Medulla oblongata (tissue), 1 donor: ENCODE results near the gene UGT1A5.
"Not testable (repeated sequence)": the region's sequence is repeated elsewhere in the genome, so short reads cannot be mapped to it uniquely, and the experiment has no call there.

Experiments used
- DNase-seq: peaks from one replicate; pipeline ENCODE4 v3.0.0-alpha.2; 2015; ENCODE audit errors: extremely low spot score

Gene UGT1A5

DNA sequence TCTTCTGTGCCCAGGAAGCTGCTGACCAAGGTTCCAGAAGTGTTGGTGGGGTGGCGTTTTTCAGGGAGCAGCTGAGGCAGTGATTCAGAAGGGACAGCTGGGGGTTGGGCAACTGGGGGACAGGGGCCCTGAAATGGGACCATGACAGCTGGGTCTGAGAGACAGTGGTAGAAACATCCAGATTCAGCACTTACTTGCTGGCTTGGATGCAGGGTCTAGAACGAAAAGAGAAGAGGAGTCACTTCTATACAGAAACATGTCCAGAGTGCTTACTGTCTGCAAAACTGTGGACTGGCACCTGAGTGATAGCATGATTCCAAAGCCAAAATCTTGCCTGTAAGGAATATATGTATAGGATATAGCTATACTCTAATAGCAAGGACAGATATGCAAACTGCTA lies 33.1 kb downstream of the UGT1A5 start:
- not testable (repeated sequence) for DNase-seq

DNA sequence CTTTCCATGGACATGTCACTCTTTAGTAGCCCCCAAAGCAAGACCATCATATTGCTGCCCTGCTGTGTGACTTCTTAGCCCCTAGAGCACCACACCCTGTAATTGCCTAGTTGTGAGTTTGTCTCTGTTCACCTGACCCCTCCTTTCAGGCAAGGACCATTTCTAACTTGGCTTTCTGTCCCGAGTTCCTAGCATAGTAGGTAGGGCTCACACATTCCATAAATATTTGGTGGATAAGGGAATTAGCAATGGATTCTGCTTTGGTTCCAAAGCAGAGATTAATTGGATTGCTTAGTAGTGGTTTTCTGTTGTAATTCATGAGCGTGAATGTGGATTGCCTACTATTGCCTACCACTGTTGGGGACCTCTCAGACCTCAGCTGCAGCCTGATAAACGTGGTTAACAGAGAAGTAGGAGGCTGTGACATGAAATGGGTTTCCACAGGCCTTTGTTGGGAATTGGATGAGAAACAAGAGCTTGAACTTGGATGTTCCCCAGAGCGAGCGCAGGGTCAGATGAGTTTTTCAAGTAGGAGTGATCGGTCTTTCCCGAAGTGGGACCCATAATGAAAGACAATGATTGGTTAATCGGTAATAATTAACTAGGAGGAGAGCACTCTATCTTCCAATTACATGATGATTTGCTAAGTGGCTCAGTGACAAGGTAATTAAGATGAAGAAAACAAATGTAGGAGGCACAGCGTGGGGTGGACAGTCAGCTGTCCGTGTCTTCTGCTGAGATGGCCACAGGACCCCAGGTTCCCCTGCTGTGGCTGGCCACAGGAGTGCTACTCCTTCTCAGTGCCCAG lies 34.0 kb downstream of the UGT1A5 start:
- DNase-seq: no peak

DNA sequence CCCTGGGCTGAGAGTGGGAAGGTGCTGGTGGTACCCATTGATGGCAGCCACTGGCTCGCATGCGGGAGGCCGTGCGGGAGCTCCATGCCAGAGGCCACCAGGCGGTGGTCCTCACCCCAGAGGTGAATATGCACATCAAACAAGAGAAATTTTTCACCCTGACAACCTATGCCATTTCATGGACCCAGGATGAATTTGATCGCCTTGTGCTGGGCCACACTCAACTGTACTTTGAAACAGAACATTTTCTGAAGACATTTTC lies 34.5 kb downstream of the UGT1A5 start:
- no peak for DNase-seq

DNA sequence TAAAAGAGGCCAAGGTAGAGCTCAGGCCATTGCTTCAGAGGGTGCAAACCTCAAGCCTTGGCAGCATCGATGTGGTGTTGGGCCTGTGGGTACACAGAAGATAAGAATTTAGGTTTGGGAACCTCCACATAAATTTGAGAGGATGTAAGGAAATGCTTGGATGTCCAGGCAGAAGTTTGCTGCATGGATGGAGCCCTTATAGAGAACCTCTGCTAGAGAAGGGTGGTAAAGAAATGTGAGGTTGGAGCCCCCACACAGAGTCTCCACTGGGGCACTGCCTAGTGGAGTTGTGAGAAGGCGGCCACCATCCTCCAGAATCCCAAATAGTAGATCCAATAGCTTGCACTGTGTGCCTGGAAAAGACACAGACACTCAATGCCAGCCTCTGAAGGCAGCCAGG lies 38.0 kb downstream of the UGT1A5 start:
- DNase-seq: not testable (repeated sequence)

- DNase-seq: not testable (repeated sequence)
Measured at GRCh38 chr2:233751212-233752009, 38.7 kb downstream of the UGT1A5 start.

GRCh38 chr2:233754872-233755611 lies 42.3 kb downstream of the UGT1A5 start:
- no peak for DNase-seq

- DNase-seq: no peak
Measured at GRCh38 chr2:233756429-233757081, 43.8 kb downstream of the UGT1A5 start.

DNA sequence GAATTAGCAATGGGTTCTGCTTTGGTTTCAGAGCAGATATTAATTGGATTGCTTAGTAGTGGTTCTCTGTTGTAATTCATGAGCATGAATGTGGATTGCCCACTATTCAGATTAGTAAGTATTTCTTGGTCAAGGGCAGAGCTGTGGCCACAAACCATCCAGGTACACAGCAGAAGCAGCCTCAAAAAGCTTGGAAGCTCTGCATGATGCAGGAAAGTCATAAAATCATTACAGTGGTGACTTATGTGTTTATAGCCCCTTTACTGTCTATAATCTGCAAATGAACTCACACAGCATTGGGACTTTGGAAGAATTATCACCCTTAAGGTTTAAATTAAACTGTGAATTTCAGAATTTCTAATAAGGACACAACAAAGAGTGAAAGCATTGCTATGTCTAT lies 45.4 kb downstream of the UGT1A5 start:
- no peak for DNase-seq

- DNase-seq: no peak
Measured at GRCh38 chr2:233758849-233759248, 46.1 kb downstream of the UGT1A5 start.

- no peak for DNase-seq
Measured at GRCh38 chr2:233760043-233760442, 47.3 kb downstream of the UGT1A5 start, which contains the start of gene UGT1A1. Gene UGT1A1, plus strand, starts transcription at chr2:233760270. Its CDS starts 18 bp downstream, at chr2:233760288.

DNA sequence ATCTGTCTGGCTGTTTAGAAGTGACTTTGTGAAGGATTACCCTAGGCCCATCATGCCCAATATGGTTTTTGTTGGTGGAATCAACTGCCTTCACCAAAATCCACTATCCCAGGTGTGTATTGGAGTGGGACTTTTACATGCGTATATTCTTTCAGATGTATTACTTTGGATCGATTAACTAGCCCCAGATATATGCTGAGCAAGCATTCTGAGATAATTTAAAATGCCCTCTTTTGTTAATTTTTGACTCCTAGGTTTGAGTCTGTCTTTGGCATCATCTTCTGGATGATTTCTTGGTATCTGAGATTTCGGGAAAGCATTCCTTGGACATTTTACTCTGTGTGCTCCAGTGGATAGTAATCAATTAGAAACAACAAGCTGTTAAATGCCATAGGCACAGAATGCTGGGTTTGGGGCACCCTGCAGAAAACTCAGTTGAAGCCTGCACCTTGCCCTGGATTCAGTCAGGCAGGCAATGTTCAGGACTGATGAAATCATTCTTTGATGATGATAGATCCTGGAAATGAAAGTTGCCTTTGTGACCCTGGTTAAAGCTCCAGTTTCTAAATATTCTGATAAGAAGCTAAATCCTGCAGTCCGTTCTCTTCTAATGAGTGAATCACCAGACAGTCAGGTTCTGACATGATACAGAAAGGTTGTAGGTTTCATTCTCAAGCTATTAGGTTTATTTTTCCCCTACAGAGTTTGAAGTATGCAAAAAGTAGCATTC lies 48.5 kb downstream of the UGT1A5 start:
- no peak for DNase-seq

DNA sequence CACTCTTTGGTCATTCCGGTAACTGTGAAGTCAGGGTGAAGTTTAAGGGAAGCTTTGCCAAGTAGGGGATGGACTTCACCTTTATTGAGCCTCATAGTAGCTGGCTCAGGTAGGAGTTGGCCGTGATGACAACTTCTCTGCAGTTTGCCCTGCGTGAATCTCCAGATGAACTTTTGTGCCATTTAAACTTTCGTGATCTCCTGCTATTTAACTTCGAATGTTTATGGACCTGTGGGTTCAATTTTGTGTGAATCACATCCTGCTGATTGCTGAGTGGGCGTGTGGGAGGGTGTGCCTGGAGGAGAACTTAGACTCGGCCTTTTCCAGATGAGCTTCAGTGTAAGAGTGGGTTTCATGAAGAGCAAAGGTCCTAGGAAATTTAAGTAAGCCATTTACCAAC lies 51.6 kb downstream of the UGT1A5 start:
- no peak for DNase-seq

- DNase-seq: no peak
Measured at GRCh38 chr2:233764761-233765160, 52.1 kb downstream of the UGT1A5 start.

- no peak for DNase-seq
Measured at GRCh38 chr2:233766416-233766815, 53.7 kb downstream of the UGT1A5 start.

- no peak for DNase-seq
Measured at GRCh38 chr2:233768076-233768475, 55.4 kb downstream of the UGT1A5 start.

DNA sequence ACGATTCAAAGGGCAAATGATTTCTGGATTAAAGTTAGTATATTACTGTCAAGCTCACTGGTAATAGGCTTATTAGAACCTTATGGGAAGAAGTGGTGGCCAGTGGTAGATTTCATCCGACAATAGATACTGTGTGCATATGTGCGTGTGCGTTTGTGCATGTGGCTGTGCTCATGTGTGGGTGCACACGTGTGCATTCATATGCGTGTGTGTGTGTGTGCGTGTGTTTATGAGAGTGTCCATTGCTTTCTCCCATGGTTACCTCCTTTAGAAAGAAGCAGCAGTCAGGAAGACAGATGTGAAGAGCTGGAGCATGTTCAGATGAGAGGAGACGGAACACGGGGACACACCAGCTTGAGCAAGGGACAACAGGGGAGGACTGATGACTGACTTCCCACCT lies 56.6 kb downstream of the UGT1A5 start:
- DNase-seq: no peak

- DNase-seq: no peak
Measured at GRCh38 chr2:233772153-233772552, 59.4 kb downstream of the UGT1A5 start.

DNA sequence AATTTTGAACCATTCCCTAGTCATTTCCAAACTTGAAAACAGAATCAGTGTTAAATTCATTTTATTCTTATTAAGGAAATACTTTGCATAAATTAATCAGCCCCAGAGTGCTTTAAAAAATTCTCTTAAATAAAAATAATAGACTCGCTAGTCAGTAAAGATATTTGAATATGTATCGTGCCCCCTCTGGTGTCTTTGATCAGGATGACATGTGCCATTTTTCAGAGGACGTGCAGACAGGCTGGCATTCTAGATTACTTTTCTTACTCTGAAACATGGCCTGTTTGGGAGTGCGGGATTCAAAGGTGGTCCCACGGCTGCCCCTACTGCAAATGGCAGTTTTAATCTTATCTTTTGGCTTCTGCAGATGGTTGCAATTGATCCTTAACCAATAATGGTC lies 59.9 kb downstream of the UGT1A5 start:
- no peak for DNase-seq

DNA sequence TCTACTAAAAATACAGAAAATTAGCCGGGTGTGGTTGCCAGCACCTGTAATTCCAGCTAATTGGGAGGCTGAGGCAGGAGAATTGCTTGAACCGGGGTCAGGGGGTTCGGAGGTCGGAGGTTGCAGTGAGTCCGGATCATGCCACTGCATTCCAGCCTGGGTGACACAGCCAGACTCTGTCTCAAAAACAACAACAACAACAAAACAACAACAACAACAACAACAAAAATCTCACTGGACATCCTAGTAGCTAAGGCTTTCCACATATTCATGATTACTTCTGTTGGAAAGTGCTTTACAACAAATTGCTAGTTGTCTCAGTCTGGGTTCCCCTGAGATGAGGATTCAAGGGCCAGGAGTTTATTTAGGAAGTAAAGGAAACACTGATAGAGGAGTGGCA lies 61.1 kb downstream of the UGT1A5 start:
- DNase-seq: no peak

- no peak for DNase-seq
Measured at GRCh38 chr2:233775414-233775813, 62.7 kb downstream of the UGT1A5 start.

GRCh38 chr2:233778030-233778429 lies 65.3 kb downstream of the UGT1A5 start, which contains the start of gene MROH2A:
Gene MROH2A, plus strand, starts transcription at chr2:233778330. Its CDS starts 1,029 bp downstream, at chr2:233779359.
- no peak for DNase-seq
